ENCODE measurements around the gene MAP1LC3B.

Gene MAP1LC3B

DNA sequence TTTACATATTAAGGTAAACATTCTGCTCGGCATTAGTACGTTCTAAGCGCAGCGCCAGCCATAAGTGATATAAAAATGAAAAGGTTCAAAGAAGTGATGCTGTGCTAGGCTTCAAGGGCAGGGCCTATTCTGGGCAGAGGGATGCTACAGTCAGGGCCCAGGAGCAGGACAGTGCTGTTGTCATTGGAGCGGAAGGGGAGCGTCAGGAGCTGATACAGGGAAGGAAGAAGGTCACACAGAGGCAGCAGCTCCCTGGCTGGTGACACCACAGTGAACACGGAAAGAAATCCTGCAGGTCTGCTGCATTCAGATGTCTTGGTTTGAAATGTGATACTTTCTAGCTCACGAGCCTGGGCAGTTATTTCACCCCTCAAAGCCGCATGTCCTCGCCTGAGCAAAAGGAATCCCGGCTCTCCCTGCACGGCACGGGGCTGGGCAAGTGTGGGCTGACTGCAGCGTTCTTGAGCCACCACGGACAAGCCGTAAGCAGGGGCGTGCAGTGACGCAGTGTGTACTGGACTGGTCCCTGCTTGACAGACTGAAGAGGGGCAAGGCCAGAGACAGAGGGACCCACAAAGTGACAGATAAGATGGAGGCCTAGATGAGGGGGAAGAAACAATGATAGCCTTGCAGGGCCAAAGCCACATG lies 59.6 kb downstream of the MAP1LC3B start:
- in situ Hi-C loops (cut with MboI; ENCODE audit: low sequenced_read_pairs): no loop called here

- in situ Hi-C loops (cut with MboI; ENCODE audit: low sequenced_read_pairs): no loop called here
Observed at GRCh38 chr16:87453326-87453725, 61.2 kb downstream of the MAP1LC3B start.

All from HL-60/S4 treated with phorbol 12-myristate 13-acetate at 8.2 ng/mL for 4 days and 3 days (cell line).